Fibroblast of mammary gland (primary cell): ENCODE measurements around the gene CDC73.

Experiments
- DNase-seq: peaks from one replicate; pipeline ENCODE4 v3.0.0-alpha.2; 2010; ENCODE audit warnings: low read depth
- H3K4me3 ChIP-seq: 2 replicates; pipeline ENCODE4 v1.5.1; 2011; ENCODE audit warnings: low read depth, mild to moderate bottlenecking, low read length, moderate library complexity; ENCODE audit not compliant: control insufficient read depth
- TF ChIP-seq, protein P1 (sequence below): conservative IDR thresholded peaks from 2 replicates; pipeline ENCODE4 v1.5.1; 2011; ENCODE audit warnings: low read depth, low read length, inconsistent platforms; ENCODE audit not compliant: control insufficient read depth, insufficient read depth

The CDC73 gene

DNA sequence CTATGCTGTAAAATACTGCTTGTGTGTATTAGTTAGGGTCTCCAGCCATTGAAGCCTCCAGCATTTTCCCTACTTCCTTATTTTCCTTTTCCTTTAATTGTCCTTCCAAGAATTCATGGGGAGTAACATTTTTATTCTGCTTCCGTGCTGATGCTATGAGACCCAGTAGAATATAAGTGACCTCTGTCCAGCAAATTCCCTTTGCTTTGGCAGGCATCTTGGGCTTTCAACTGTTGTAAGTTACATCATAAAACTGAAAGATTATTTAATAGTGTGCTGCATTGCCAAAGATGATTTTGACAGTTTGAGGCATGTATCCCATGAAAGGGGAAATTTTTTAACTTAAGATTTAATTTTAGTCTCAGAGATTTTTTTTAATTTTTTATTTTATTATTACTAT, 112.7 kb downstream of the CDC73 start:
- no peak overlapping the region for H3K4me3 ChIP-seq
- no peak for DNase-seq
- TF ChIP-seq, protein P1, sequence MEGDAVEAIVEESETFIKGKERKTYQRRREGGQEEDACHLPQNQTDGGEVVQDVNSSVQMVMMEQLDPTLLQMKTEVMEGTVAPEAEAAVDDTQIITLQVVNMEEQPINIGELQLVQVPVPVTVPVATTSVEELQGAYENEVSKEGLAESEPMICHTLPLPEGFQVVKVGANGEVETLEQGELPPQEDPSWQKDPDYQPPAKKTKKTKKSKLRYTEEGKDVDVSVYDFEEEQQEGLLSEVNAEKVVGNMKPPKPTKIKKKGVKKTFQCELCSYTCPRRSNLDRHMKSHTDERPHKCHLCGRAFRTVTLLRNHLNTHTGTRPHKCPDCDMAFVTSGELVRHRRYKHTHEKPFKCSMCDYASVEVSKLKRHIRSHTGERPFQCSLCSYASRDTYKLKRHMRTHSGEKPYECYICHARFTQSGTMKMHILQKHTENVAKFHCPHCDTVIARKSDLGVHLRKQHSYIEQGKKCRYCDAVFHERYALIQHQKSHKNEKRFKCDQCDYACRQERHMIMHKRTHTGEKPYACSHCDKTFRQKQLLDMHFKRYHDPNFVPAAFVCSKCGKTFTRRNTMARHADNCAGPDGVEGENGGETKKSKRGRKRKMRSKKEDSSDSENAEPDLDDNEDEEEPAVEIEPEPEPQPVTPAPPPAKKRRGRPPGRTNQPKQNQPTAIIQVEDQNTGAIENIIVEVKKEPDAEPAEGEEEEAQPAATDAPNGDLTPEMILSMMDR = no peak

DNA sequence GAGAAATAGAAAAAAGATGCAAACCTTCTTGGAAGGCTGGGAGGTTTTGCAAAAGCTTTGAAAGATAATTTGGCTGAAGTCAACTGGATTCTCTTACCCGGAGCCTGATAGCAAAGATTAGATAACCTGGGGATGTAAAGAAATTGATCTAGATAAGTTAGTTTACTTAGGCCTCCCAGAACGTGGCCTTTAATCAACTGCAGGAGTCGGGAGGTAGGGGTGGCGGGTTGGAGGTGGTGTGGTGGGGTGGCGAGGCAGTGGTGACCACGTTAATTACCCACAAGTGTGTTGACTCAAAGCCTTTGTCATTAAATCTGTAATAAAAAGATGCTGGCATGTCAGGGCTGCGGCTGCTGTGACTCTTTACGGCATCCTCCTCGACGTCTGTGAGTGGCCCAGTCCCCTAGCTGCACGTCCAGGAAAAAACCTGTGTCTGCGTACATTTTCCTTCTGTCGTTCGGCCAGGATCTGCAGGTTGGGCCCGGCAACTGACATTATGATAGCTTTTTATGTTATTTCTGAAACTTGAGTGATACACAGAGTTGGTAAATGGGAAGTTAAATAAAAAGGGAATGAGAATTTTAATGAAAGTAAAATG, 115.6 kb downstream of the CDC73 start:
- H3K4me3 ChIP-seq = no peak overlapping the region
- TF ChIP-seq, protein P1 = no peak
- DNase-seq = no peak

DNA sequence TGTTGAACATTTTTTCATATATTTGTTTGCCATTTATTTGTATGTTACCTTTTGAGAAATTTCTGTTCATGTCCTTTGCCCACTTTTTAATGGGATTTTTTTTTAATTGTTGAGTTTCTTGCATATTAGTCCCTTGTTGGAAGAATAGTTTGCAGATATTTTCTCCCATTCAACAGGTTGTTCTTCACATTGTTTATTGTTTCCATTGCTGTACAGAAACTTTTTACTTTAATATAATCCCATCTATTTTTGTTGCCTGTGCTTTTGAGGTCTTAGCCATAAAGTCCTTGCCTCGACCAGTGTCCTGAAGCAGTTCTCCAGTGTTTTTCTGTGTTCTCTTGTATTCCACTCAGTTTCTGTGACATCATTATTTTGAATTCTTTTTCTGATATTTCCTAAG, 118.8 kb downstream of the CDC73 start:
- no peak for DNase-seq
- TF ChIP-seq, protein P1 = no peak
- H3K4me3 ChIP-seq = no peak overlapping the region

DNA sequence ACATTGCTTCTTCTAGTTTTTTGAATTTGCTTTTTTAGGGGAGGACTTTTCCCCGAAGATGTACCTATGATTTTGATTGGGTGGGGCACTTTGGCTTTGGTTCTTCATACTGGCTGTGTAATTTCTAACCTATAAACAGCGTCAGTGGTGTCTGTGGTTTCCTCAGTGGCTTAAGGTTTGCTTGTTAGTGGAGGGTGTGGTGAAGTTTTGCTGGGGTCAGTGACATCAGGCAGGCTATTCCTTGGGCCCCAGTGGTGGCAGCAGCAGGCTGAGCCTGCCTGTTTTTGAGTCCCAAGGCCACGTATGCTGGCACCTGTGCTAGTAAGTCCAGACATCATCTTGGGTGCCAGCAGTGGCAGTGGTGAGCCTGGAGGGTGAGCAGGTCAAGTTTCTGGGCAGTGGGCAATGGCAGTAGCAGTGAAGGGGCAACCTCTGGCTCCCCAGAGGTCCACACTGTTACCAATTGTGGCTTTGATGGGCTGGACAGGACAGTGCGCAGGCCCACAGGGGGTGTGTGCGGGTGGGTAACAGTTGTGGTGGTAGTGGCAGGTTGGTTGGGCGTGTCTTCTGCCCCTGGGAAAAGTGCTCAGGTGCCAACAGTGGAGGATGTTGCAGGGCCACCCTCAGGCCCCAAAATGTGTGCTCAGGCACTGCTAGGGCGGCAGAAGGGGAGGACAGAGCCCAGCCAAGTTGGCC, 119.4 kb downstream of the CDC73 start:
- H3K4me3 ChIP-seq = no peak overlapping the region
- no peak for DNase-seq

DNA sequence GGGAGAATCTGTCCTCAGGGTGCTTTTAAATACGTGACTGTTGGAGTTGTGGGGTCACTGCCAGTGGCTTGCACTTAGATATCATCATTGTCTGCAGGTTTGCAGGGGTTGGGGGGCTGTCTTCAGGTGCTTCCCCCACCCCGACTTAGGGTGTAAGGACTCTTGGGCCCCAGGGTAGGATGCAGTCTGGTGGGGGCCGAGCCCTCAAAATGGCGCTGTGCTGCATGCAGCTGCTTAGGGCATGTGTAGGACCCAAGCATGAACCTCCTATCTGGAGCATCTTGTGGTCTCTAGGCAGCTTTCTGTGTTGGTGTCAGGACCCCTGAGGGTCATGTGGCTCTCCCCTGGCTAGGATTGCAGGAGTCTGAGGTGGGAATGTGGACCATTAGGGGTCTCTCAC, 120.2 kb downstream of the CDC73 start:
- TF ChIP-seq, protein P1 = no peak
- no peak for DNase-seq
- H3K4me3 ChIP-seq = no peak overlapping the region

More for the DNA sequence above, 119.4 kb downstream of the CDC73 start:
- TF ChIP-seq, protein P1 = no peak

DNA sequence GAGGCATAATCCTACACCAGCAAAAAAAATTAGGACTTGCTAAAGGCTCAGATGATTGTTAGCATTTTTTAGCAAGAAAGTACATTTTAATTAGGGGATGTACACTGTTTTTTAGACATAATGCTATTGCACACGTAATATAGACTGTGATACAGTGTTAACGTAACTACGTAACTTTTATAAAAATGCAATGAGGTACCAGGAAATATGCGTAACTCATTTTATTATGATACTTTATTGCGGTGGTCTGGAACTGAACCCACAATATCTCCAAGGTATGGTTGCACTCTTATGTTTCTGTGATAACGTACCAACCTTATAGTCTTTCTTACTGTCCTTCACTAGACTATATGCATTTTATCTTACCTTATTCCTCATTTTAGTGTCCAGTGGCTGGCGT, 127.4 kb downstream of the CDC73 start:
- no peak overlapping the region for H3K4me3 ChIP-seq
- no peak for DNase-seq
- TF ChIP-seq, protein P1 = no peak
